Tibial nerve (tissue), 4 donors: Measurements from ENCODE around the gene TMEM138. TPM values are rescaled to one million over a fixed set of nuclear protein-coding genes. Genes with fewer than 3 reads are reported as not detected.

Experiments
- DNase-seq, 2 donors: peaks; one replicate each; pipeline ENCODE4 v3.0.0-alpha.2; 2019; ENCODE audit warnings: low spot score in 2 of 2
- H3K27ac ChIP-seq, 4 donors: fragments of 200-600 bp; sonication (generic) in 3 of 4; one replicate each; pipeline ENCODE4 v1.5.1; 2017 to 2019; ENCODE audit warnings: mild to moderate bottlenecking in 1 of 4
- H3K27me3 ChIP-seq, 2 donors: fragments of 200-600 bp; sonication (generic) in 1 of 2; one replicate each; pipeline versions ENCODE4 v1.5.1 to v1.6.0; 2017 to 2019
- H3K36me3 ChIP-seq, 3 donors: fragments of 200-600 bp; sonication (generic); one replicate each; pipeline ENCODE4 v1.5.1; 2018 to 2019
- H3K4me1 ChIP-seq, 4 donors: fragments of 200-600 bp; sonication (generic) in 3 of 4; one replicate each; pipeline ENCODE4 v1.5.1; 2017 to 2019
- H3K4me3 ChIP-seq, 4 donors: fragments of 200-600 bp; sonication (generic) in 3 of 4; one replicate each; pipeline ENCODE4 v1.5.1; 2017 to 2019; ENCODE audit warnings: mild to moderate bottlenecking in 1 of 4, moderate library complexity in 1 of 4
- H3K9me3 ChIP-seq, 4 donors: fragments of 200-600 bp; sonication (generic) in 3 of 4; one replicate each; pipeline ENCODE4 v1.5.1; 2017 to 2019
- CTCF ChIP-seq, 5 experiments: fragments of 200-600 bp in 3 of 5; fragments of 450-650 bp in 2 of 5; sonication (generic) in 3 of 5; IDR thresholded peaks; one replicate each; pipeline ENCODE4 v1.5.1; 2016 to 2019; ENCODE audit warnings: antibody characterized with exemption in 5 of 5, mild to moderate bottlenecking in 3 of 5, moderate library complexity in 2 of 5
- EP300 ChIP-seq, 2 donors: sonication (generic); formaldehyde crosslinking; IDR thresholded peaks; one replicate each; pipeline ENCODE4 v1.6.1; 2017; ENCODE audit warnings: antibody characterized with exemption in 2 of 2, mild to moderate bottlenecking in 1 of 2
- POLR2A ChIP-seq, 2 donors: fragments of 450-650 bp; IDR thresholded peaks; one replicate each; pipeline ENCODE4 v1.6.1; 2017; ENCODE audit warnings: antibody characterized with exemption in 2 of 2, mild to moderate bottlenecking in 2 of 2, moderate library complexity in 2 of 2
- WGBS, 2 donors: methylation state at CpG; one replicate each; pipeline ENCODE4 v1.1.5; 2018; 5-methylcytosine and 5-hydroxymethylcytosine counted together
- total RNA-seq, 4 donors: library from RNA; depleted of rRNA; stranded (reverse); fragments of >200 nt; gene quantifications; one replicate each; pipeline ENCODE4 v1.1.0, GENCODE V29; 2016

The TMEM138 gene
- total RNA-seq, 4 donors from 2014 or later: 20.5 to 31.4 (median 26.9) TPM

GRCh38 chr11:61337706-61338470, 24.3 kb upstream of the TMEM138 start:
- H3K9me3 ChIP-seq: no peaks in the 10 kb centered on the region
- no peak overlapping the region for H3K4me3 ChIP-seq
- 93 to 94% methylated on average over 10 to 15 of the region's 15 CpGs for WGBS, 2 donors
- no peak overlapping the region for H3K27ac ChIP-seq
- H3K36me3 ChIP-seq: peaks cover 0 to 48% (median 0%) of the 10 kb centered on the region in 3 donors
- DNase-seq: no peak
- peaks cover 0 to 30% (median 8%) of the 10 kb centered on the region in 4 donors for H3K4me1 ChIP-seq
- H3K27me3 ChIP-seq: no peaks in the 10 kb centered on the region
- TF ChIP-seq POLR2A (IDR thresholded peaks at IDR 0.05) (no peak), CTCF (IDR thresholded peaks at IDR 0.05) (no peak), EP300 (IDR thresholded peaks at IDR 0.05) (no peak)

- peaks cover 0 to 59% (median 0%) of the 10 kb centered on the region in 3 donors for H3K36me3 ChIP-seq
- 94 to 95% methylated on average over 25 to 26 of the region's 26 CpGs for WGBS, 2 donors
- H3K4me3 ChIP-seq: no peak overlapping the region
- H3K9me3 ChIP-seq: no peaks in the 10 kb centered on the region
- no peak for DNase-seq
- peaks cover 0 to 24% (median 3%) of the 10 kb centered on the region in 4 donors for H3K4me1 ChIP-seq
- no peaks in the 10 kb centered on the region for H3K27me3 ChIP-seq
- no peak overlapping the region for H3K27ac ChIP-seq
- TF ChIP-seq POLR2A (IDR thresholded peaks at IDR 0.05) (no peak), EP300 (IDR thresholded peaks at IDR 0.05) (no peak)
Measured at GRCh38 chr11:61338783-61339489, 23.2 kb upstream of the TMEM138 start.

- 84 to 90% methylated on average over 4 of the region's 4 CpGs for WGBS, 2 donors
- Histone ChIP-seq H3K4me1 (peaks cover 0 to 18% (median under 1%) of the 10 kb centered on the region in 4 donors), H3K27ac (no peak overlapping the region), H3K4me3 (no peak overlapping the region), H3K36me3 (peaks cover 0 to 62% (median 0%) of the 10 kb centered on the region in 3 donors), H3K9me3 (no peaks in the 10 kb centered on the region), H3K27me3 (no peaks in the 10 kb centered on the region)
- TF ChIP-seq CTCF (IDR thresholded peaks at IDR 0.05) (no peak), POLR2A (IDR thresholded peaks at IDR 0.05) (no peak), EP300 (IDR thresholded peaks at IDR 0.05) (no peak)
- no peak for DNase-seq
Measured at GRCh38 chr11:61339490-61339878, 22.7 kb upstream of the TMEM138 start.

- H3K4me1 ChIP-seq: peaks cover 0 to 12% (median 0%) of the 10 kb centered on the region in 4 donors
- DNase-seq: no peak
- no peaks in the 10 kb centered on the region for H3K9me3 ChIP-seq
- H3K27me3 ChIP-seq: no peaks in the 10 kb centered on the region
- peaks cover 0 to 75% (median 0%) of the 10 kb centered on the region in 3 donors for H3K36me3 ChIP-seq
- no peak overlapping the region for H3K27ac ChIP-seq
- WGBS, 2 donors: 92 to 94% methylated on average over 2 of the region's 2 CpGs
- H3K4me3 ChIP-seq: no peak overlapping the region
- TF ChIP-seq CTCF (IDR thresholded peaks at IDR 0.05) (no peak), EP300 (IDR thresholded peaks at IDR 0.05) (no peak), POLR2A (IDR thresholded peaks at IDR 0.05) (no peak)
Measured at GRCh38 chr11:61340979-61341378, 21.2 kb upstream of the TMEM138 start.

- Histone ChIP-seq H3K9me3 (no peaks in the 10 kb centered on the region), H3K4me3 (no peak overlapping the region), H3K27ac (no peak overlapping the region), H3K27me3 (no peaks in the 10 kb centered on the region), H3K36me3 (peaks cover 0 to 82% (median 0%) of the 10 kb centered on the region in 3 donors), H3K4me1 (peaks cover 0 to 5% (median 0%) of the 10 kb centered on the region in 4 donors)
- 86 to 100% methylated on average over 4 of the region's 4 CpGs for WGBS, 2 donors
- TF ChIP-seq POLR2A (IDR thresholded peaks at IDR 0.05) (no peak), EP300 (IDR thresholded peaks at IDR 0.05) (no peak), CTCF (IDR thresholded peaks at IDR 0.05) (no peak)
- no peak for DNase-seq
Measured at GRCh38 chr11:61341706-61342105, 20.5 kb upstream of the TMEM138 start.
